DMS53 treated with DMSO at 0.1 percent for 48 hours (cell line): ENCODE measurements around the gene RDH8.
A peak's percentile ranks its signal among the peaks of the same experiment; 100 is the strongest.

Experiments
- DNase-seq: peaks from one replicate; lab custom pipeline; 2025; ENCODE audit not compliant: unreplicated experiment; lab: John Stamatoyannopoulos, UW

The RDH8 gene

GRCh38 chr19:10013316-10013715 is at the start of gene RDH8:
RDH8 (plus strand) TSS chr19:10013483; CDS start chr19:10013498, 15 bp downstream.
- no peak for DNase-seq

- no peak for DNase-seq
Measured at GRCh38 chr19:9966024-9966423, 47.3 kb upstream of the RDH8 start.

- no peak for DNase-seq
Measured at GRCh38 chr19:9966448-9966847, 46.8 kb upstream of the RDH8 start.

GRCh38 chr19:9967326-9967725 is 46.0 kb upstream of the RDH8 start:
- DNase-seq, result no peak

- no peak for DNase-seq
Measured at GRCh38 chr19:9968820-9969687, 44.2 kb upstream of the RDH8 start.

- no peak for DNase-seq
Measured at GRCh38 chr19:9969688-9969975, 43.7 kb upstream of the RDH8 start.

GRCh38 chr19:9970481-9970880 is 42.8 kb upstream of the RDH8 start:
- no peak for DNase-seq

- no peak for DNase-seq
Measured at GRCh38 chr19:9971166-9971897, 42.0 kb upstream of the RDH8 start.

- DNase-seq, result no peak
Measured at GRCh38 chr19:9972103-9972502, 41.2 kb upstream of the RDH8 start.

GRCh38 chr19:9981406-9982260 is 31.6 kb upstream of the RDH8 start:
- no peak for DNase-seq

- DNase-seq, result no peak
Measured at GRCh38 chr19:9986787-9987281, 26.4 kb upstream of the RDH8 start.

- no peak for DNase-seq
Measured at GRCh38 chr19:9989504-9989903, 23.8 kb upstream of the RDH8 start.

- no peak for DNase-seq
Measured at GRCh38 chr19:9991425-9992191, 21.7 kb upstream of the RDH8 start.

GRCh38 chr19:9995084-9995483 is 18.2 kb upstream of the RDH8 start:
- DNase-seq, result no peak

GRCh38 chr19:9995999-9996398 is 17.3 kb upstream of the RDH8 start:
- no peak for DNase-seq

GRCh38 chr19:9996541-9996940 is 16.7 kb upstream of the RDH8 start:
- no peak for DNase-seq

GRCh38 chr19:10000171-10000826 is 13.0 kb upstream of the RDH8 start:
- peak; percentile 12 for DNase-seq

- DNase-seq, result no peak
Measured at GRCh38 chr19:10001899-10002298, 11.4 kb upstream of the RDH8 start.

GRCh38 chr19:10003271-10003670 is 10.0 kb upstream of the RDH8 start:
- DNase-seq, result no peak

- DNase-seq, result no peak
Measured at GRCh38 chr19:10004617-10005016, 8.7 kb upstream of the RDH8 start.
